ENCODE data around the gene ASCC3.
"Not testable (repeated sequence)": the region's sequence is repeated elsewhere in the genome, so short reads cannot be mapped to it uniquely, and the experiment has no call there.

ASCC3 gene

DNA sequence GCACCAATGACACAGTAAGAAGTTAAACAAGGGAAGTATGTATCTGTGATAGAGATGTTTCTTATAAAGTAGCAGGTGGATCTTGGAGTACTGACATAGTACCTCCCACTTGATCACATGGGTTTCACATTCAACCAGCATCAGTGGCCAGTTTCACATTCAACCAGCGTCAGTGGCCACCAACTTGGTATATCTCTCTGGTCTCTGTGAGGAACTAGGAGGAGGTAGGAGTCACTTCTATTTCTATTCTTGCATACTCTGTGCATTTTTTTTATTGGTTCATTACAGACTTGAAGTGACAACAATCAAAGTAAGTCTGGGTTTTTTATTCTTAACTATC is 216.1 kb downstream of the ASCC3 start:
- H3K27ac ChIP-seq, result no peak overlapping the region
- TF ChIP-seq CTCF (IDR thresholded peaks at IDR 0.05), result no peak
- TF ChIP-seq ZFX (IDR thresholded peaks at IDR 0.05; ENCODE audit: borderline replicate concordance), result no peak

- no peak overlapping the region for H3K27ac ChIP-seq
- no peak for TF ChIP-seq ZFX (IDR thresholded peaks at IDR 0.05; ENCODE audit: borderline replicate concordance)
- TF ChIP-seq CTCF (IDR thresholded peaks at IDR 0.05), result peak; percentile 85
These were observed 216.7 kb downstream of the ASCC3 start for GRCh38 chr6:100664274-100665040.

GRCh38 chr6:100663219-100663863 is 217.8 kb downstream of the ASCC3 start:
- TF ChIP-seq ZFX (IDR thresholded peaks at IDR 0.05; ENCODE audit: borderline replicate concordance) (no peak), CTCF (IDR thresholded peaks at IDR 0.05) (no peak)
- H3K27ac ChIP-seq, result no peak overlapping the region

DNA sequence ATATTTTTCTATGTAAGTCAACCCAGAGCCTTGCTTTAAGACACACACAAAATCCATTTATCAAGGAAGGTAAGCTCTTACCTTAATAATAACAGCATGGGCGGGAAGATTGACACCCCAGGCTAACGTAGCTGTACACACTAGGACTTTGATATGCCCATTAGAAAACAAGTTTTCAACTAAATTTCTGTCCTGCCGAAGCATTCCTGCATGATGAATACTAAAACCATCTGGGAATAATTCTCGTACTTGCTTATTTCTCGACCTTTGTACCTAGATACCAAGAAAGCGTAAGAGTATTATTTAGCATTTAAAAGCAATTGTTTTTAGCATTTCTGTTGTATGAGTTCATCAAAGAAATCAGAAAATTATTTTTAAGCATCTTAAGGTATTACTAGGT is 218.9 kb downstream of the ASCC3 start:
- no peak for TF ChIP-seq ZFX (IDR thresholded peaks at IDR 0.05; ENCODE audit: borderline replicate concordance)
- TF ChIP-seq CTCF (IDR thresholded peaks at IDR 0.05), result no peak
- H3K27ac ChIP-seq, result no peak overlapping the region

GRCh38 chr6:100658486-100658885 is 222.6 kb downstream of the ASCC3 start:
- H3K27ac ChIP-seq, result no peak overlapping the region
- TF ChIP-seq ZFX (IDR thresholded peaks at IDR 0.05; ENCODE audit: borderline replicate concordance), result no peak
- TF ChIP-seq CTCF (IDR thresholded peaks at IDR 0.05), result no peak

DNA sequence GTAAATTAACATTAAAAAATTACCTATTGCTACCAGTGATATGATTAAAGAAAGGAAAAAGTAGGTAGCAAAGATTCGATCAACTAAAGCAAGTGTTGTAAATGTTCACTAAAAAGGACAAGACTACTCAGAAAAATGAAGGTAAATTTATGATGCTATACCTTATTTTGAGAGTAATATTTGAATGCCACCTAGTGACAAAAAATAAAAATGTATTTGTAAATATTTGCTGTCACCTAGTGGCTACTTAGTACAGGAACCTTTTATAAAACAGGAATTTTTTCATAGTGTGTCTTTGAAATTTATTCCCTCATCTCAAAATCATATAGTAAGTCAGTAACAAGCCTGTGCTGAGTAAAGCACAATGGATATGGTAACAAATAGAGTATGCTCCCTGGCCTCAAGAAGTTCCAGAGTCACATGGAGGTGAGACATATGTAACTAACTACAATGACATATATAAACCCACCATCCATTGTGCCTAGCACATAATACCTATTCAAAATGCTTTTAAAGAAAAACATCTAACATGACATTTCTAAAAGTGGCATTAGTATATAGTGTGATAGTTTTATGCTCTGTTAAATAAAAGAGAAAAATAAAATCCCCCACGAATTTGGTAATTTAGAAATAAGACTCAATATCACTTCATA is 223.3 kb downstream of the ASCC3 start:
- no peak overlapping the region for H3K27ac ChIP-seq
- TF ChIP-seq CTCF (IDR thresholded peaks at IDR 0.05) (peak; percentile 89), ZFX (IDR thresholded peaks at IDR 0.05; ENCODE audit: borderline replicate concordance) (no peak)

- not testable (repeated sequence) for H3K27ac ChIP-seq
These were observed 240.0 kb downstream of the ASCC3 start for GRCh38 chr6:100641147-100641546.

Measured in 22Rv1 (cell line).